HepG2 (cell line): ENCODE data around the gene TIAM2. TPM values are rescaled to one million over a fixed set of nuclear protein-coding genes. Genes with fewer than 3 reads are reported as not detected.

ENCODE experiments used
- ATAC-seq: fragments of 200-7000 bp; cut with Tn5 transposase; 3 replicates; pipeline ENCODE4 v1.9.1; 2020; ENCODE audit warnings: mild to moderate bottlenecking, moderate library complexity
- BruUV-seq: library from RNA; stranded (reverse); fragments of 400-500 nt; replicated peaks from 2 replicates; lab custom pipeline; 2021; lab: Mats Ljungman, UMichigan
- CTCF ChIA-PET: fragments of 300-600 bp; formaldehyde crosslinking; extraction: SDS; loops from one replicate; lab custom pipeline; 2021; ENCODE audit warnings: low total read pairs, inconsistent platforms, low intra/inter-chr PET ratio; lab: Yijun Ruan, JAX
- POLR2A ChIA-PET: fragments of 350-600 bp; sonication (Branson Sonifier 250); formaldehyde crosslinking; loops from one replicate; lab custom pipeline; 2020; ENCODE audit warnings: antibody characterized with exemption, inconsistent platforms; lab: Yijun Ruan, JAX
- DNase-seq: peaks from one replicate; pipeline ENCODE4 v3.0.0-alpha.2; 2015; ENCODE audit warnings: low spot score
- FAIRE-seq: peaks from 3 replicates; lab custom pipeline; 2011; peaks lifted over from hg19 to GRCh38; lab: Jason Lieb, UNC
- H2AFZ ChIP-seq: one replicate; pipeline ENCODE4 v1.6.1; 2011; ENCODE audit warnings: low read length, inconsistent platforms
- H3K27ac ChIP-seq: fragments of 300-600 bp; 3 replicates; pipeline ENCODE4 v1.8.0; 2011; ENCODE audit warnings: mixed run types, mild to moderate bottlenecking, mixed read lengths, low read length, inconsistent platforms; ENCODE audit not compliant: insufficient read depth; ENCODE audit errors: extremely low read length
- H3K27me3 ChIP-seq, 2 experiments: fragments of 200-600 bp in 1 of 2; 2 replicates in 1 of 2; 3 replicates in 1 of 2; pipeline versions ENCODE4 v1.6.0 to v1.8.0; 2011; ENCODE audit warnings: low read length in 2 of 2, mild to moderate bottlenecking in 2 of 2, moderate library complexity in 2 of 2, inconsistent platforms in 1 of 2; ENCODE audit not compliant: insufficient read depth in 2 of 2, control insufficient read depth in 1 of 2
- H3K36me3 ChIP-seq, 2 experiments: fragments of 200-600 bp in 1 of 2; replicated peaks in 1 of 2; 2 replicates in 1 of 2; 3 replicates in 1 of 2; pipeline versions ENCODE4 v1.5.1 to v1.8.0; 2011; ENCODE audit warnings: low read length in 2 of 2, inconsistent platforms in 1 of 2; ENCODE audit not compliant: insufficient read depth in 2 of 2, control insufficient read depth in 1 of 2
- H3K4me1 ChIP-seq: 2 replicates; pipeline ENCODE4 v1.5.1; 2012; ENCODE audit warnings: low read length, inconsistent platforms; ENCODE audit not compliant: insufficient read depth
- H3K4me2 ChIP-seq: 2 replicates; pipeline ENCODE4 v1.6.0; 2011; ENCODE audit warnings: low read depth, low read length, inconsistent platforms
- H3K4me3 ChIP-seq, 3 experiments: fragments of 200-600 bp in 1 of 3; sonication (generic), shearing (Covaris generic) in 1 of 3; replicated peaks in 1 of 3; 2 replicates each; pipeline ENCODE4 v1.5.1; 2011 to 2016; ENCODE audit warnings: low read length in 3 of 3, inconsistent platforms in 2 of 3, low read depth in 2 of 3, mild to moderate bottlenecking in 2 of 3, control low read depth in 1 of 3, mixed read lengths in 1 of 3; ENCODE audit not compliant: insufficient read depth in 1 of 3
- H3K79me2 ChIP-seq: one replicate; pipeline ENCODE4 v1.6.1; 2011; ENCODE audit warnings: low read length, inconsistent platforms; ENCODE audit not compliant: insufficient read depth
- H3K9ac ChIP-seq: 2 replicates; pipeline ENCODE4 v1.6.0; 2011; ENCODE audit warnings: mild to moderate bottlenecking, low read depth, low read length, inconsistent platforms; ENCODE audit not compliant: insufficient read depth
- H3K9me3 ChIP-seq: 2 replicates; pipeline ENCODE4 v1.5.1; 2012; ENCODE audit warnings: mild to moderate bottlenecking, low read length
- H4K20me1 ChIP-seq: 2 replicates; pipeline ENCODE4 v1.6.0; 2011; ENCODE audit warnings: inconsistent platforms, mild to moderate bottlenecking, low read length, moderate library complexity; ENCODE audit not compliant: insufficient read depth
- ATM ChIP-seq: fragments of 450-650 bp; IDR thresholded peaks from 2 replicates; pipeline ENCODE4 v1.7.1; 2017; ENCODE audit warnings: mild to moderate bottlenecking, borderline replicate concordance
- HNRNPH1 ChIP-seq: fragments of 200-400 bp; formaldehyde crosslinking; optimal IDR thresholded peaks from 2 replicates; pipeline ENCODE3; 2017; ENCODE audit warnings: mild to moderate bottlenecking, low read depth, low read length
- IRF2 ChIP-seq: IDR thresholded peaks from 2 replicates; pipeline ENCODE4 v1.6.1; 2018; ENCODE audit warnings: missing genetic modification reagents, missing compliant biosample characterization
- NPAS2 ChIP-seq: sonication (generic); formaldehyde crosslinking; IDR thresholded peaks from 2 replicates; pipeline ENCODE4 v1.8.0; 2022; ENCODE audit warnings: mild to moderate bottlenecking, missing genetic modification reagents, borderline replicate concordance
- NR2F1 ChIP-seq, 2 experiments: fragments of 450-650 bp in 1 of 2; formaldehyde crosslinking in 1 of 2; IDR thresholded peaks; 2 replicates each; pipeline versions ENCODE4 v1.5.0 to v1.6.1; 2016 to 2020; ENCODE audit warnings: mild to moderate bottlenecking in 1 of 2, missing compliant biosample characterization in 1 of 2, missing genetic modification reagents in 1 of 2, moderate library complexity in 1 of 2
- RERE ChIP-seq: IDR thresholded peaks from 2 replicates; pipeline ENCODE4 v1.6.1; 2016; ENCODE audit warnings: low read depth, missing genetic modification reagents, missing compliant biosample characterization
- REXO4 ChIP-seq: sonication (generic); formaldehyde crosslinking; IDR thresholded peaks from 2 replicates; pipeline ENCODE4 v1.8.0; 2022; ENCODE audit warnings: missing genetic modification reagents, mild to moderate bottlenecking, borderline replicate concordance
- SNAPC5 ChIP-seq: sonication (generic); formaldehyde crosslinking; IDR thresholded peaks from 2 replicates; pipeline ENCODE4 v1.8.1; 2023; ENCODE audit warnings: mild to moderate bottlenecking, missing genetic modification reagents, borderline replicate concordance
- TIGD3 ChIP-seq: sonication (generic); formaldehyde crosslinking; IDR thresholded peaks from 2 replicates; pipeline ENCODE4 v1.5.1; 2020; ENCODE audit warnings: mild to moderate bottlenecking, missing genetic modification reagents, borderline replicate concordance
- TSC22D2 ChIP-seq: sonication (generic); formaldehyde crosslinking; IDR thresholded peaks from 2 replicates; pipeline ENCODE4 v1.5.1; 2020; ENCODE audit warnings: missing genetic modification reagents, mild to moderate bottlenecking, borderline replicate concordance
- ZNF598 ChIP-seq: sonication (generic); formaldehyde crosslinking; IDR thresholded peaks from 2 replicates; pipeline ENCODE4 v1.5.1; 2020; ENCODE audit warnings: mild to moderate bottlenecking, missing genetic modification reagents, borderline replicate concordance
- ZNF660 ChIP-seq: sonication (generic); formaldehyde crosslinking; IDR thresholded peaks from 2 replicates; pipeline ENCODE4 v1.5.1; 2020; ENCODE audit warnings: mild to moderate bottlenecking, low read depth, missing genetic modification reagents, borderline replicate concordance
- ZNF816 ChIP-seq: sonication (generic); formaldehyde crosslinking; IDR thresholded peaks from 2 replicates; pipeline ENCODE4 v1.8.0; 2022; ENCODE audit warnings: missing genetic modification reagents, mild to moderate bottlenecking, borderline replicate concordance
- WGBS: methylation state at CpG from one replicate; pipeline ENCODE4 v1.1.6; 2017; ENCODE audit warnings: low lambda C conversion rate; 5-methylcytosine and 5-hydroxymethylcytosine counted together
- in situ Hi-C: cut with HindIII; loops from 2 replicates; pipeline ENCODE4 v1.10.0; 2017; ENCODE audit warnings: low pct_unique_long_range_greater_than_20kb; ENCODE audit not compliant: extremely low pct_ligation_motif_present
- intact Hi-C: fragments of 100-400 bp; cut with micrococcal nuclease; formaldehyde crosslinking; loops from one replicate; pipeline ENCODE4 v1.10.0; 2022; ENCODE audit not compliant: unreplicated experiment
- polyA plus RNA-seq, 8 experiments: library from polyadenylated mRNA; depleted of rRNA in 3 of 8; stranded (reverse) in 7 of 8; unstranded in 1 of 8; fragments of >200 nt; fragmentation: Illumina TruSeq in 4 of 8; extraction: Trizol in 4 of 8; gene quantifications; 2 replicates each; pipeline versions ENCODE4 v1.2.1 to v1.2.3, GENCODE V29; 2011 to 2016; ENCODE audit warnings: low read depth in 4 of 8, missing spikeins in 1 of 8, mixed read lengths in 1 of 8; ENCODE audit not compliant: insufficient read depth in 1 of 8
- total RNA-seq, 5 experiments: library from RNA; depleted of rRNA; stranded (reverse); fragments of >200 nt; fragmentation: Illumina TruSeq; extraction: Trizol; gene quantifications; 2 replicates each; pipeline ENCODE4 v1.2.3, GENCODE V29; 2016; ENCODE audit warnings: low read depth in 1 of 5
- TF ChIP-seq, protein P1 (sequence below): sonication (generic); formaldehyde crosslinking; IDR thresholded peaks from 2 replicates; pipeline ENCODE4 v1.4.0; 2020; ENCODE audit warnings: missing genetic modification reagents, borderline replicate concordance

Gene TIAM2
- total and polyA plus RNA-seq, 2 of the 13 experiments (the other 11 are each of a cell fraction or from before 2014, with no cell fraction given): 4.1 to 4.5 TPM

GRCh38 chr6:155079985-155080452 is 84.9 kb downstream of the TIAM2 start:
- no peak for FAIRE-seq
- intact Hi-C loops (no loop called here), in situ Hi-C loops (no loop called here)
- Histone ChIP-seq H3K27me3 (no peaks in the 10 kb centered on the region; a peak in 1 of 5 replicates), H3K4me2 (no peak overlapping the region), H3K9ac (no peak overlapping the region), H3K4me3 (no peak overlapping the region), H2AFZ (no peak overlapping the region), H3K9me3 (no peaks in the 10 kb centered on the region), H4K20me1 (no peaks in the 10 kb centered on the region), H3K36me3 (no peaks in the 10 kb centered on the region), H3K27ac (no peak overlapping the region), H3K4me1 (peaks cover 16% of the 10 kb centered on the region), H3K79me2 (no peaks in the 10 kb centered on the region)
- no peak for ATAC-seq
- WGBS: 53% methylated on average over 7 of the region's 7 CpGs
- no TSS peak for BruUV-seq
- POLR2A ChIA-PET: no interaction called here
- no peak for DNase-seq
- CTCF ChIA-PET: no interaction called here
- TF ChIP-seq TSC22D2 (CRISPR knock-in tag) (no peak), RERE (no peak), HNRNPH1 (no peak), ZNF660 (CRISPR knock-in tag) (no peak), ATM (no peak), IRF2 (no peak), REXO4 (CRISPR knock-in tag) (no peak), NR2F1 (CRISPR knock-in tag; IDR thresholded peaks at IDR 0.05) (no peak), ZNF816 (no peak), SNAPC5 (CRISPR knock-in tag) (no peak), TIGD3 (no peak), ZNF598 (no peak), NPAS2 (CRISPR knock-in tag) (no peak)
- TF ChIP-seq, protein P1, sequence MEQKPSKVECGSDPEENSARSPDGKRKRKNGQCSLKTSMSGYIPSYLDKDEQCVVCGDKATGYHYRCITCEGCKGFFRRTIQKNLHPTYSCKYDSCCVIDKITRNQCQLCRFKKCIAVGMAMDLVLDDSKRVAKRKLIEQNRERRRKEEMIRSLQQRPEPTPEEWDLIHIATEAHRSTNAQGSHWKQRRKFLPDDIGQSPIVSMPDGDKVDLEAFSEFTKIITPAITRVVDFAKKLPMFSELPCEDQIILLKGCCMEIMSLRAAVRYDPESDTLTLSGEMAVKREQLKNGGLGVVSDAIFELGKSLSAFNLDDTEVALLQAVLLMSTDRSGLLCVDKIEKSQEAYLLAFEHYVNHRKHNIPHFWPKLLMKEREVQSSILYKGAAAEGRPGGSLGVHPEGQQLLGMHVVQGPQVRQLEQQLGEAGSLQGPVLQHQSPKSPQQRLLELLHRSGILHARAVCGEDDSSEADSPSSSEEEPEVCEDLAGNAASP (CRISPR knock-in tag): no peak
